GM18951 (cell line): ENCODE data around the gene ABL2.

Experiments used
- POLR2A ChIP-seq: IDR thresholded peaks from 4 replicates; pipeline ENCODE4 v1.6.1; 2011; ENCODE audit warnings: mild to moderate bottlenecking; ENCODE audit not compliant: insufficient read length, insufficient read depth; ENCODE audit errors: extremely low read depth
- in situ Hi-C: fragments of 300-500 bp; cut with MboI; formaldehyde crosslinking; loops from one replicate; pipeline ENCODE4 v1.12.0; 2022; ENCODE audit warnings: low sequenced_read_pairs, mixed read lengths, inconsistent platforms; ENCODE audit not compliant: unreplicated experiment

ABL2 gene

GRCh38 chr1:179128520-179128919 is 101.0 kb downstream of the ABL2 start:
- in situ Hi-C loops, result no loop called here
- no peak for TF ChIP-seq POLR2A

GRCh38 chr1:179127163-179127895 is 102.1 kb downstream of the ABL2 start:
- in situ Hi-C loops, result no loop called here
- TF ChIP-seq POLR2A, result no peak

GRCh38 chr1:179126338-179127060 is 103.0 kb downstream of the ABL2 start:
- no peak for TF ChIP-seq POLR2A
- in situ Hi-C loops, result no loop called here

- no peak for TF ChIP-seq POLR2A
- in situ Hi-C loops, result no loop called here
Observed at GRCh38 chr1:179124873-179125272, 104.6 kb downstream of the ABL2 start.

- TF ChIP-seq POLR2A, result no peak
- in situ Hi-C loops, result no loop called here
Observed at GRCh38 chr1:179121159-179121938, 108.1 kb downstream of the ABL2 start.

GRCh38 chr1:179120736-179121135 is 108.7 kb downstream of the ABL2 start:
- in situ Hi-C loops, result no loop called here
- TF ChIP-seq POLR2A, result no peak

GRCh38 chr1:179119513-179119912 is 110.0 kb downstream of the ABL2 start:
- in situ Hi-C loops, result no loop called here
- no peak for TF ChIP-seq POLR2A

GRCh38 chr1:179115181-179115580 is 114.3 kb downstream of the ABL2 start:
- TF ChIP-seq POLR2A, result no peak
- in situ Hi-C loops, result no loop called here

GRCh38 chr1:179108644-179109043 is 120.8 kb downstream of the ABL2 start:
- TF ChIP-seq POLR2A, result no peak
- in situ Hi-C loops, result no loop called here

- in situ Hi-C loops, result no loop called here
- TF ChIP-seq POLR2A, result no peak
Observed at GRCh38 chr1:179107706-179108629, 121.5 kb downstream of the ABL2 start.

GRCh38 chr1:179105393-179105792 is 124.1 kb downstream of the ABL2 start:
- no peak for TF ChIP-seq POLR2A
- in situ Hi-C loops, result no loop called here

GRCh38 chr1:179104611-179105250 is 124.7 kb downstream of the ABL2 start:
- TF ChIP-seq POLR2A, result no peak
- in situ Hi-C loops, result no loop called here
